COLO829 (cell line): ENCODE results near the gene WIZ.
"Not testable (repeated sequence)": the region's sequence is repeated elsewhere in the genome, so short reads cannot be mapped to it uniquely, and the experiment has no call there.

Experiments
- DNase-seq: peaks from one replicate; pipeline ENCODE4 v3.0.0; 2012; ENCODE audit warnings: low spot score

Gene WIZ

DNA sequence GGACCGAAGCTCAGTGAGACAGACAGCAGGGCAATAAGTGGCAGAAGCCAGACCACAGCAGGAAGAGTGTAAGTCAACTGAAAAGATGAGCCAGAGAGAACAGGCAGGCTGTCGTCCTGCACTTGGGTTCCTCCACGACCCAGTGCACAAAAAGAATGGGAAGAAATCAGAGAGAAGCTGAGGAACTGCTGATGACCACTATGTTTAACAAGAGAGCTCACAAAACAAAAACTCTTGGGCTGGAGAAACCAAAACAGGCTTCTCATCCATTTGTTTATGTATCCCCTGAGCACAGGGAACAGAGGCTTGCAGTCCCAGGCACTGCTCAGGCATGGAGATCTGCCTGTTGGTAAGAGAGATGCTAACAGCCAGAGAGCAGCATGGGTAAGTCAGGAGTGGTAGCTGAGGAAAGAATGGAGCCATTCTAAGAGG is 45.0 kb downstream of the WIZ start:
- DNase-seq: no peak

- DNase-seq: no peak
These were observed 45.5 kb downstream of the WIZ start for GRCh38 chr19:15404097-15404779.

GRCh38 chr19:15403151-15403531 is 46.6 kb downstream of the WIZ start:
- no peak for DNase-seq

DNA sequence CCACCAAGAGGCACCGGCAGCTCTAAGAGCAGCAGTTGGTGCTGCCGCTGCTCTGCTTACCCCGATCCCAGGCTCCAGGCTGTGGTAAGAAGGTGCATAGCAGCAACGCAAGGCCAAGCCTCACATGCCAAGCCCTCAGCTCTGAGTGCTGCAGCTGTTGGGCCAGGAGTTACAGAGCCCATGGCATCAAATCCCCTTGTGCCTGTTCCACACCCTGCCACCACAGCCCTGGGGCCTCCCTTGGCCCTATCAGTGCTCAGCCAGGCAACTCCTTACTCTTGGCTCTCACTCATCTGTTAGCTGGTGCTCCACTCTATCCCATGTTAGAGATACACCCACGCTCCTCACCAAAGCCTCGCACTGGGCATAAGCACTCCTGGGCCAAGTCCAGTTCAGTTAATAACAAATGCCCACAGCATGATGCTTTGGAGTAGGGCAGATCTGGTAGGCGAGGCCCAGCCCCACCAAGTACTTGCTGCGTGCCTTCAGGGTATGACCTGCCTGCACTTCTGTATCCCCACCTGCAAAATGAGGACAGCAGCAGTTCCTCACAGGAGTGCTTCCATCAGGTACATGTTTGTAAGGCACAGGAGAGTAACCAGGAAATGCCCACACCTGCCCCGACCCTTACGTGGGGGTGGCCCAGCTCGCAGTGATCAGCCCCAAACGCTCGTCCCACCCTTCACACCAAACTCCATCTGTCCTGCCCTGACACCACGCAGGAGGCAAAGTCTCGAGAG is 47.2 kb downstream of the WIZ start:
- no peak for DNase-seq

- DNase-seq: no peak
These were observed 48.4 kb downstream of the WIZ start for GRCh38 chr19:15401397-15401710.

- DNase-seq: no peak
These were observed 49.0 kb downstream of the WIZ start for GRCh38 chr19:15400521-15401396.

GRCh38 chr19:15399635-15400034 is 50.1 kb downstream of the WIZ start:
- DNase-seq: no peak

- DNase-seq: no peak
These were observed 50.6 kb downstream of the WIZ start for GRCh38 chr19:15399234-15399515.

DNA sequence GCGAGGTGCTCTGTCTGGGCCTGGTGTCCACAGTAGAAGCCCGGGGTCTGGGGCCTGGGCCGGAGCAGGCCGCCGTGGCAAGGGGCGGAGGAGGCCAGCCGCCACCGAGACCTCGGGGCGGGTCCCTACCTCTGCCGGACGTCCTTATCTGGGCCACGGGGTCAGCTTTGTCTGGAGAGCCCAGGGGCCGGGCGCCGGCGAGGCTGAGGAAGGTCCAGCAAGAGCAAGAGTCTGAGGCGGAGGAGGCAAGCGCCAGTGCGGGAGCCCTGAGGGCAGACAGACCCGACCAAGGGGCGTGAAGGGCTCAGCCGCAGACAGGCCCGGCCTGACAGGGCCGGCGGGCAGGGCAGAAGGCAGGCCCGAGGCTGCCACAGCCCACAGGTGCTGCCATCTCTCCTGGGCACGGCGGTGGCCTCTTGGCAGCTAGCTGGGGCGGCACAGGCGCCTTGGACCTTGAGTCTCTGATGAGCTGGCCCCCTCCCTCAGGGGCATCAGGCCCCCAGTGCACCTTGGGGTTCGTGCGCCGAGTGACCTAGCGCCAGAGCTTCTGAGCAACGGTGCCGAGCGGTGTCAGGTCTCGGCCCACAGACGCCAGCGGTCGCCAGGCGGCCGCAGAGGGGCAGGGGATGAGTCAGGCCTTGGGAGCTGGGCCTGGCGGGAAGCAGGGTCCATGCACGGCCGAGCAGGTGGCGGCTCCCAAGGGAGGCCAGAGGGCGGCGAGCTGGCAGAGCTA is 51.1 kb downstream of the WIZ start:
- DNase-seq: no peak

DNA sequence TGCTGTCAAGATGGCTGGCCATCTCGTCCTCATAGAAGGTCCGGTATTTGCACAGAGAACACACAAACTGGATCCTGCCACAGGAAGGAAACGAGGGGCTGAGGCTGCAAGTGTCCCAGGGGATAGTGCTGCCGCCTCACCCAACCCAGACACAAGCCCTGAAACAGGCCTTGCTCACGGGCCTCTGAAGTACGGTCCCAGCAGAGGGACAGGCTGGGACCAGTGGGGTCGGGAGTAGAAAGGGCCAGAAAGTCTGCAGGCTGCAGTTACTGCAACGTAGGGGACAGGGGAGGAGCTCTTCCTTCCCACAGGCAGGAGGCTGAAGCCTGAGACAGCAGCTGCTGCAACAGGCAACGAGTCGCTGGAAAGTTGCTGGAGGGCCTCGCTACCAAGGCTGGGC is 52.0 kb downstream of the WIZ start:
- DNase-seq: no peak

GRCh38 chr19:15397236-15397635 is 52.5 kb downstream of the WIZ start:
- no peak for DNase-seq

- DNase-seq: no peak
These were observed 53.3 kb downstream of the WIZ start for GRCh38 chr19:15396436-15396835.

DNA sequence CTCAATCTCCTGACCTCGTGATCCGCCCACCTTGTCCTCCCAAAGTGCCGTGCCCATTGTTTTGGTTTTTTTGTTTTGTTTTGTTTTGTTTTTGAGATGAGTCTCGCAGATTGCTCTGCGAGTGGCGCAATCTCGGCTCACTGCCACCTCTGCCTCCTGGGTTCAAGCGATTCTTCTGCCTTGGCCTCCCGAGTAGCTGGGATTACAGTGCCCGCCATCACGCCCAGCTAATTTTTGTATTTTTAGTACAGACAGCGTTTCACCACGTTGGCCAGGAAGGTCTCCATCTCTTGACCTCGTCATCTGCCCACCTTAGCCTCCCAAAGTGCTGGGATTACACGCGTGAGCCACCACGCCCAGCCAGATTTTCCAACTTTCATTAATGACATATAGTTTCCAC is 54.5 kb downstream of the WIZ start:
- not testable (repeated sequence) for DNase-seq

DNA sequence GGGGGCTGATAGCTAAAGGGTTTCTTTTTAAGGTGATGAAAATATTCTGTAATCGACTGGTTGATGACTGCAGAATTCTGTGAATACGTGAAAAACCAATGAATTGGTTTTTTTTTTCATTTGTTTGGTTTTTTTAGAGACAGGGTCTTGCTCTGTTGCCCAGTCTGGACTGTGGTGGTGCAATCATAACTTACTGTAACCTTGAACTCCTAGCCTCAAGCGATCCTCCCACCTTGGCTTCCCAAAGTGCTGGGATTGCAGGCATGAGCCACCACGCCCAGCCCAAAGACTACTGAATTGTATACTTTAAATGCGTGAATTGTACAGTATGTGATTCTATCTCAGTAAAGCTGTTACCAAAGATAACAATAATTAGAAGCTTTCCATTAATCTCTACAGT is 55.3 kb downstream of the WIZ start:
- no peak for DNase-seq

GRCh38 chr19:15393963-15394362 is 55.8 kb downstream of the WIZ start:
- DNase-seq: no peak

- DNase-seq: no peak
These were observed 58.9 kb downstream of the WIZ start for GRCh38 chr19:15390814-15391213.

GRCh38 chr19:15381864-15382263 is 67.9 kb downstream of the WIZ start:
- DNase-seq: no peak

- DNase-seq: no peak
These were observed 68.3 kb downstream of the WIZ start for GRCh38 chr19:15381429-15381828.

GRCh38 chr19:15379999-15380647 is 69.6 kb downstream of the WIZ start:
- DNase-seq: peak; percentile 2

GRCh38 chr19:15379083-15379998 is 70.4 kb downstream of the WIZ start, which contains the start of gene AKAP8:
Gene AKAP8 (minus strand): TSS chr19:15379787. CDS start chr19:15379731, 56 bp downstream.
- DNase-seq: peak; percentile 98
